H1 (cell line): ENCODE measurements around the gene TMEM130. TPM values are rescaled to one million over a fixed set of nuclear protein-coding genes. Genes with fewer than 3 reads are reported as not detected.

Experiments used
- CTCF ChIA-PET: fragments of 300-600 bp; sonication (Branson Sonifier 250); formaldehyde crosslinking; loops from one replicate; lab custom pipeline; 2021; ENCODE audit not compliant: partially characterized antibody; lab: Charles Lee
- POLR2A ChIA-PET: fragments of 300-600 bp; sonication (Branson Sonifier 250); formaldehyde crosslinking; loops from one replicate; lab custom pipeline; 2021; ENCODE audit warnings: inconsistent platforms; ENCODE audit not compliant: partially characterized antibody; lab: Charles Lee
- DNase-seq, 2 experiments: peaks; one replicate each; pipeline versions ENCODE4 v3.0.0 to v3.0.0-alpha.2; 2010 to 2022; ENCODE audit warnings: low spot score in 2 of 2, low read depth in 1 of 2, mixed read lengths in 1 of 2
- FAIRE-seq: peaks from 2 replicates; lab custom pipeline; 2011; peaks lifted over from hg19 to GRCh38; lab: Jason Lieb, UNC
- H2AFZ ChIP-seq: 2 replicates; pipeline ENCODE4 v1.8.1; 2012; ENCODE audit warnings: low read length, inconsistent platforms
- H2AK5ac ChIP-seq: 2 replicates; pipeline ENCODE4 v1.6.1; 2013; ENCODE audit warnings: low read depth, low read length
- H2BK120ac ChIP-seq: replicated peaks from 2 replicates; pipeline ENCODE3; 2013; ENCODE audit warnings: low read depth, low read length, inconsistent platforms
- H2BK12ac ChIP-seq: 2 replicates; pipeline ENCODE4 v1.6.1; 2013; ENCODE audit warnings: low read depth, low read length
- H2BK15ac ChIP-seq: 2 replicates; pipeline ENCODE4 v1.6.1; 2013; ENCODE audit warnings: low read length
- H2BK20ac ChIP-seq: 2 replicates; pipeline ENCODE4 v1.6.1; 2013; ENCODE audit warnings: low read length
- H2BK5ac ChIP-seq: 2 replicates; pipeline ENCODE4 v1.6.1; 2013; ENCODE audit warnings: low read depth, low read length
- H3K14ac ChIP-seq: 2 replicates; pipeline ENCODE4 v1.6.1; 2013; ENCODE audit warnings: inconsistent platforms; ENCODE audit not compliant: insufficient read length
- H3K18ac ChIP-seq: 2 replicates; pipeline ENCODE4 v1.6.1; 2013; ENCODE audit warnings: low read length; ENCODE audit errors: extremely low read depth
- H3K23ac ChIP-seq: 2 replicates; pipeline ENCODE4 v1.6.1; 2013; ENCODE audit warnings: inconsistent platforms; ENCODE audit not compliant: insufficient read length
- H3K23me2 ChIP-seq: 2 replicates; pipeline ENCODE4 v1.6.1; 2013; ENCODE audit warnings: low read depth, low read length
- H3K27ac ChIP-seq: 2 replicates; pipeline ENCODE4 v1.6.1; 2011; ENCODE audit warnings: low read depth, low read length, inconsistent platforms
- H3K27me3 ChIP-seq, 4 experiments: replicated peaks in 1 of 4; 1 replicate in 1 of 4; 2 replicates in 3 of 4; pipeline versions ENCODE4 v1.6.1 to v1.8.1; 2011 to 2013; ENCODE audit warnings: low read length in 3 of 4, mild to moderate bottlenecking in 3 of 4, inconsistent platforms in 2 of 4, mixed read lengths in 2 of 4, moderate library complexity in 1 of 4; ENCODE audit not compliant: control insufficient read depth in 3 of 4, insufficient read depth in 3 of 4; ENCODE audit errors: extremely low read depth in 1 of 4
- H3K36me3 ChIP-seq, 4 experiments: 2 replicates each; pipeline versions ENCODE4 v1.6.1 to v1.8.1; 2011 to 2013; ENCODE audit warnings: mild to moderate bottlenecking in 4 of 4, low read length in 3 of 4, moderate library complexity in 2 of 4, control low read depth in 1 of 4, inconsistent platforms in 1 of 4; ENCODE audit not compliant: insufficient read depth in 4 of 4, control insufficient read depth in 2 of 4
- H3K4ac ChIP-seq: replicated peaks from 2 replicates; pipeline ENCODE3; 2013; ENCODE audit warnings: low read length, low read depth, mixed read lengths, inconsistent platforms; ENCODE audit not compliant: insufficient read length
- H3K4me1 ChIP-seq, 4 experiments: replicated peaks in 1 of 4; 1 replicate in 1 of 4; 2 replicates in 3 of 4; pipeline versions ENCODE4 v1.6.1 to v1.8.1; 2011 to 2013; ENCODE audit warnings: low read length in 3 of 4, inconsistent platforms in 2 of 4, mixed read lengths in 1 of 4; ENCODE audit not compliant: insufficient read depth in 4 of 4, control insufficient read depth in 3 of 4
- H3K4me2 ChIP-seq, 2 experiments: 2 replicates each; pipeline versions ENCODE4 v1.6.1 to v1.8.1; 2011 to 2013; ENCODE audit warnings: low read depth in 2 of 2, low read length in 2 of 2, control low read depth in 1 of 2, inconsistent platforms in 1 of 2, mild to moderate bottlenecking in 1 of 2; ENCODE audit not compliant: insufficient read depth in 1 of 2
- H3K4me3 ChIP-seq, 4 experiments: fragments of 200-600, 300-600 bp in 1 of 4; sonication (generic), shearing (Covaris generic), sonication (Bioruptor Twin) in 1 of 4; 2 replicates each; pipeline versions ENCODE4 v1.5.1 to v1.8.1; 2011 to 2016; ENCODE audit warnings: low read length in 4 of 4, low read depth in 3 of 4, control low read depth in 2 of 4, inconsistent platforms in 2 of 4, mild to moderate bottlenecking in 2 of 4, mixed read lengths in 1 of 4, moderate library complexity in 1 of 4; ENCODE audit not compliant: insufficient read depth in 2 of 4; ENCODE audit errors: extremely low read depth in 1 of 4
- H3K56ac ChIP-seq: replicated peaks from 2 replicates; pipeline ENCODE3; 2013; ENCODE audit warnings: low read depth, mild to moderate bottlenecking, mixed read lengths, low read length, inconsistent platforms; ENCODE audit not compliant: insufficient read length
- H3K79me1 ChIP-seq: 2 replicates; pipeline ENCODE4 v1.6.1; 2013; ENCODE audit warnings: low read depth, low read length, control low read depth
- H3K79me2 ChIP-seq, 2 experiments: 2 replicates each; pipeline versions ENCODE4 v1.6.1 to v1.8.1; 2012 to 2013; ENCODE audit warnings: low read length in 2 of 2, mild to moderate bottlenecking in 2 of 2, inconsistent platforms in 1 of 2; ENCODE audit not compliant: insufficient read depth in 2 of 2, control insufficient read depth in 1 of 2
- H3K9ac ChIP-seq, 4 experiments: replicated peaks in 1 of 4; 1 replicate in 1 of 4; 2 replicates in 3 of 4; pipeline versions ENCODE4 v1.6.1 to v1.8.1; 2011 to 2013; ENCODE audit warnings: low read depth in 3 of 4, low read length in 3 of 4, control low read depth in 2 of 4, mild to moderate bottlenecking in 2 of 4, moderate library complexity in 2 of 4, inconsistent platforms in 1 of 4; ENCODE audit errors: extremely low read depth in 1 of 4
- H3K9me3 ChIP-seq, 2 experiments: 2 replicates each; pipeline versions ENCODE4 v1.6.1 to v1.8.1; 2012 to 2013; ENCODE audit warnings: mild to moderate bottlenecking in 2 of 2, moderate library complexity in 2 of 2, control low read depth in 1 of 2, inconsistent platforms in 1 of 2, low read depth in 1 of 2, low read length in 1 of 2, mixed read lengths in 1 of 2; ENCODE audit not compliant: insufficient read depth in 2 of 2
- H4K20me1 ChIP-seq, 2 experiments: replicated peaks in 1 of 2; 2 replicates each; pipeline versions ENCODE3 to v1.8.1; 2011 to 2013; ENCODE audit warnings: inconsistent platforms in 2 of 2, low read length in 2 of 2, mild to moderate bottlenecking in 1 of 2; ENCODE audit not compliant: insufficient read depth in 2 of 2, control insufficient read depth in 1 of 2
- H4K5ac ChIP-seq: 2 replicates; pipeline ENCODE4 v1.6.1; 2013; ENCODE audit warnings: low read length, low read depth, mixed read lengths, inconsistent platforms; ENCODE audit not compliant: insufficient read length
- H4K8ac ChIP-seq: 2 replicates; pipeline ENCODE4 v1.8.0; 2013; ENCODE audit warnings: mild to moderate bottlenecking, moderate library complexity, low read length, inconsistent platforms; ENCODE audit not compliant: insufficient read depth; ENCODE audit errors: extremely low read depth
- H4K91ac ChIP-seq: replicated peaks from 2 replicates; pipeline ENCODE3; 2013; ENCODE audit warnings: low read length, mixed read lengths, inconsistent platforms; ENCODE audit not compliant: insufficient read length
- ATF2 ChIP-seq: IDR thresholded peaks from 2 replicates; pipeline ENCODE4 v1.6.1; 2012; ENCODE audit warnings: low read length, inconsistent platforms
- EP300 ChIP-seq, 2 experiments: IDR thresholded peaks; 1 replicate in 1 of 2; 2 replicates in 1 of 2; pipeline ENCODE4 v1.6.1; 2011 to 2012; ENCODE audit warnings: low read depth in 2 of 2, low read length in 2 of 2, mild to moderate bottlenecking in 2 of 2, borderline replicate concordance in 1 of 2, inconsistent platforms in 1 of 2, moderate library complexity in 1 of 2
- WGBS, 2 experiments: shearing (Covaris generic) in 1 of 2; methylation state at CpG; one replicate each; pipeline versions ENCODE4 v1.1.6 to v1.1.7; 2013 to 2015; ENCODE audit warnings: low lambda C conversion rate in 2 of 2, mixed read lengths in 2 of 2, inconsistent platforms in 1 of 2, low coverage in 1 of 2, missing lambda C conversion rate in 1 of 2; ENCODE audit not compliant: insufficient replicate concordance in 2 of 2, insufficient coverage in 1 of 2, insufficient read length in 1 of 2; ENCODE audit errors: extremely low coverage in 1 of 2, missing lambda C conversion rate in 1 of 2; 5-methylcytosine and 5-hydroxymethylcytosine counted together
- polyA plus RNA-seq, 7 experiments: library from polyadenylated mRNA; depleted of rRNA in 3 of 7; stranded (reverse) in 5 of 7; unstranded in 2 of 7; fragments of >200 nt in 5 of 7; fragments of 200-250 nt in 2 of 7; gene quantifications; 1 replicate in 5 of 7; 2 replicates in 1 of 7; 4 replicates in 1 of 7; pipeline versions ENCODE4 v1.2.1 to v1.2.3, GENCODE V29; 2011 to 2013; ENCODE audit warnings: missing spikeins in 2 of 7, mixed read lengths in 2 of 7
- total RNA-seq: library from RNA; stranded (reverse); fragmentation: NEBNext Ultra II Directional; extraction: Animal tissue kit (Norgen Biotek cat#: 25700); gene quantifications from 2 replicates; pipeline ENCODE4 v1.2.1, GENCODE V29; 2021

The TMEM130 gene
- total and polyA plus RNA-seq, 2 of the 8 experiments (the other 6 are each of a cell fraction or from before 2014, with no cell fraction given), result 2.9 to 6.6 TPM

DNA sequence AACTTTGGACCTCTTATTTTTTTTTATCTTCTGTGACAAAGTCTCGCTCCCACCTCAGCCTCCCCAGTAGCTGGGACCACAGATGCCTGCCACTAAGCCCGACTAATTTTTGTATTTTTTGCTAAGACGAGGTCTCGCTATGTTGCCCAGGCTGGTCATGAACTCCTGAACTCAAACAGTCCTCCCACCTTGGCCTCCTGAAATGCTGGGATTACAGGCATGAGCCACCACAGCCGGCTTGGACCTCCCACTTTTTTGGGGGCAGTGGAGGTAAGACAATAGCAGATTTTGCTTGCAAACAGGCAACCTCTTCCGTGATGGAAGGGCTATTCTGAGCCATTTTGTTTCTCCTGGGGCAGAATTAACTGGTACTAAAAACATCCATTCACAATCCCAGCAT lies 7.3 kb upstream of the TMEM130 start:
- no peak overlapping the region for H2BK5ac ChIP-seq
- no peak overlapping the region for H3K9ac ChIP-seq
- H4K91ac ChIP-seq, result no peak overlapping the region
- no peak overlapping the region for H2BK15ac ChIP-seq
- H4K20me1 ChIP-seq, result peaks cover 6 to 11% of the 10 kb centered on the region in 2 experiments
- CTCF ChIA-PET, result interaction anchor here (2.4 kb wide), 1 partner anchor 45 kb away, joined by 9 read pairs; no protein-coding TSS in a partner anchor
- no peak overlapping the region for H2AFZ ChIP-seq
- no peaks in the 10 kb centered on the region for H3K9me3 ChIP-seq
- no peak overlapping the region for H2BK120ac ChIP-seq
- H3K27ac ChIP-seq, result no peak overlapping the region
- H3K56ac ChIP-seq, result no peak overlapping the region
- no peak overlapping the region for H4K5ac ChIP-seq
- peaks cover 12 to 20% of the 10 kb centered on the region in 2 experiments for H3K79me2 ChIP-seq
- H4K8ac ChIP-seq, result no peak overlapping the region
- 87% methylated on average over 6 of the region's 6 CpGs; no CpG with 5 or more reads in 1 of the 2 experiments for WGBS, 2 experiments
- H3K4ac ChIP-seq, result no peak overlapping the region
- H3K23me2 ChIP-seq, result peaks cover 6% of the 10 kb centered on the region
- no peak for FAIRE-seq
- H3K23ac ChIP-seq, result no peak overlapping the region
- no peak overlapping the region for H3K4me3 ChIP-seq
- POLR2A ChIA-PET, result no interaction called here
- no peaks in the 10 kb centered on the region for H3K27me3 ChIP-seq
- TF ChIP-seq EP300 (IDR thresholded peaks at IDR 0.05; ENCODE audit: borderline replicate concordance in 1 of 2, low read depth in 2 of 2, low read length in 2 of 2) (no peak), ATF2 (no peak)
- TF ChIP-seq, all 59 proteins: peak for 0
- Histone ChIP-seq H3K14ac (no peak overlapping the region), H3K4me1 (peaks cover 0 to 13% (median 5%) of the 10 kb centered on the region in 4 experiments; a peak in 5 of 7 replicates), H3K36me3 (peaks cover 0 to 12% (median 8%) of the 10 kb centered on the region in 4 experiments; a peak in 5 of 8 replicates), H3K18ac (no peak overlapping the region), H2BK20ac (no peak overlapping the region), H3K79me1 (peaks cover 5% of the 10 kb centered on the region), H2BK12ac (no peak overlapping the region), H3K4me2 (peak overlapping the region in 1 of 2 experiments; percentile 58; a peak in 1 of 4 replicates), H2AK5ac (no peak overlapping the region)
- DNase-seq, result no peak
